ENCODE data around the gene VMAC.

The VMAC gene

DNA sequence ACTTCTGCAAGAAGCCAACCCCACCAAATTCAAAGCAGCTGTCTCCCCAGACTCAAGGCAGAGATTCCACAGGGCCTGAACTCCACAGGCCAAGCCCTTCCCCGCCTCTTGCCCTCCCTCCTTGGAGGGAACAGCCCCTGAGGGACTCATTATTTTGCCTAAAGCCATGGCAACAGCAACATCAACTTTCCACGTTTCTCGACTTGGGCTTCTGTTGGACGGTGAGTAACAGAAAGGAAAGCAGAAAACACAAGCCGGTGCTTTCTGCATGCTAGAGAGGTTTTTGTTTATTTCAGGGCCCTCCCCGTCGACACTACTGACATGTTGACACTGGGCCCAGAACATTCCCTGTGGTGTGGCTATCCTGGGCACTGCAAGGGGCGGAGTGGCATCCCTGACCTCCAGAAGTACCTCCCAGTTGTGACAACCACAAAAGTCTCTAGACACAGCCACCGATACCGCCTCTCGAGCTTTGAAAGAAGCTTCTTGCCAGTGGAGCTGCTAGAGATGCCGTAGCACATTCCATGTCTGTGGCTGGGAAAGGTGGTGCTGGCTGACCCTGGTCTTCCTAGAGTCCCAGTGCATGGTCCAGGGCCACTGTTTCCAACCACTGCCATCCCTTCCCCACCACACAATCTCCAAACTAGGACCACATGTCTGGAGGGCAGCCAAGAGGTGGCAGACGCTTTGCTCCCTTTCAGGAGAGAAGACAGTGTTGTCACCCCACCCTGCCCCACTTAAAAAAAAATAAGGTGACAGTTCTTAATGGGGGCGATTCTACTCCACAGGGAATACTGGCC, 22.2 kb downstream of the VMAC start:
- no peak overlapping the region for H3K27ac ChIP-seq (ENCODE audit: low read depth, low read length)
- no peaks in the 10 kb centered on the region for H3K9me2 ChIP-seq (replicated peaks; ENCODE audit: control insufficient read depth, low read length)
- H3K79me2 ChIP-seq (ENCODE audit: control insufficient read depth, low read length): no peaks in the 10 kb centered on the region
- H4K20me1 ChIP-seq (ENCODE audit: control insufficient read depth, insufficient read depth, low read depth, low read length): no peaks in the 10 kb centered on the region
- no peaks in the 10 kb centered on the region for H3K27me3 ChIP-seq (ENCODE audit: control insufficient read depth, low read length)
- H3K36me3 ChIP-seq (ENCODE audit: control insufficient read depth, low read length): peaks cover 84% of the 10 kb centered on the region
- no peak for TF ChIP-seq EZH2phosphoT487 (IDR thresholded peaks at IDR 0.05; ENCODE audit: borderline replicate concordance, low read length)
- TF ChIP-seq, protein P1, sequence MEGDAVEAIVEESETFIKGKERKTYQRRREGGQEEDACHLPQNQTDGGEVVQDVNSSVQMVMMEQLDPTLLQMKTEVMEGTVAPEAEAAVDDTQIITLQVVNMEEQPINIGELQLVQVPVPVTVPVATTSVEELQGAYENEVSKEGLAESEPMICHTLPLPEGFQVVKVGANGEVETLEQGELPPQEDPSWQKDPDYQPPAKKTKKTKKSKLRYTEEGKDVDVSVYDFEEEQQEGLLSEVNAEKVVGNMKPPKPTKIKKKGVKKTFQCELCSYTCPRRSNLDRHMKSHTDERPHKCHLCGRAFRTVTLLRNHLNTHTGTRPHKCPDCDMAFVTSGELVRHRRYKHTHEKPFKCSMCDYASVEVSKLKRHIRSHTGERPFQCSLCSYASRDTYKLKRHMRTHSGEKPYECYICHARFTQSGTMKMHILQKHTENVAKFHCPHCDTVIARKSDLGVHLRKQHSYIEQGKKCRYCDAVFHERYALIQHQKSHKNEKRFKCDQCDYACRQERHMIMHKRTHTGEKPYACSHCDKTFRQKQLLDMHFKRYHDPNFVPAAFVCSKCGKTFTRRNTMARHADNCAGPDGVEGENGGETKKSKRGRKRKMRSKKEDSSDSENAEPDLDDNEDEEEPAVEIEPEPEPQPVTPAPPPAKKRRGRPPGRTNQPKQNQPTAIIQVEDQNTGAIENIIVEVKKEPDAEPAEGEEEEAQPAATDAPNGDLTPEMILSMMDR (IDR thresholded peaks at IDR 0.05; ENCODE audit: low read depth, low read length, poor library complexity, severe bottlenecking): no peak
- no peak overlapping the region for H3K4me3 ChIP-seq (ENCODE audit: low read length)
- H3K9me3 ChIP-seq (ENCODE audit: control insufficient read depth, insufficient read depth, low read length): no peaks in the 10 kb centered on the region
- no peaks in the 10 kb centered on the region for H3F3A ChIP-seq (ENCODE audit: control insufficient read depth, insufficient read depth)
- H3K4me1 ChIP-seq (ENCODE audit: control insufficient read depth, low read length): no peaks in the 10 kb centered on the region
- no peak overlapping the region for H3K4me2 ChIP-seq (ENCODE audit: low read length)

DNA sequence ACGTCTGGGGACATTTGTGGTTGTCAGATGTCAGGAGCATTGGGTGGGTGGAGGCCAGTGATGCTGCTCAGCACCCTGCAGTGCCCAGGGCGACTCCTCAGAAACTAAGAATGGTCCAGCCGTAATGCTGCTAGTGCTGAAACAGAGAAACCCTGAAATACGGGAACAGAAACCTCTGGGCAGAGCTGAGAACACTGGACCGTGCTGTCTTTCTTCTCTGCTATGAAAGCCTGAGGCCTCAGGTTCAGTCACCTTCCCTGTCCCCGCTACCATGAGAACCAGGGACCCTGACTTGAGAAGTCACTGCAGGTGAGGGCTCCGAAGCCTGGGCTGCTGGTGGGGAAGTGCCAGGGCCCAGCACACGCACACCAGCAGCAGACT, 22.8 kb downstream of the VMAC start:
- Histone ChIP-seq H3K9me2 (replicated peaks; ENCODE audit: control insufficient read depth, low read length) (no peaks in the 10 kb centered on the region), H3K4me1 (ENCODE audit: control insufficient read depth, low read length) (no peaks in the 10 kb centered on the region), H3K79me2 (ENCODE audit: control insufficient read depth, low read length) (no peaks in the 10 kb centered on the region), H3K36me3 (ENCODE audit: control insufficient read depth, low read length) (peaks cover 88% of the 10 kb centered on the region), H3K4me3 (ENCODE audit: low read length) (no peak overlapping the region), H4K20me1 (ENCODE audit: control insufficient read depth, insufficient read depth, low read depth, low read length) (no peaks in the 10 kb centered on the region), H3K9me3 (ENCODE audit: control insufficient read depth, insufficient read depth, low read length) (no peaks in the 10 kb centered on the region), H3K27me3 (ENCODE audit: control insufficient read depth, low read length) (no peaks in the 10 kb centered on the region), H3K27ac (ENCODE audit: low read depth, low read length) (no peak overlapping the region), H3F3A (ENCODE audit: control insufficient read depth, insufficient read depth) (no peaks in the 10 kb centered on the region), H3K4me2 (ENCODE audit: low read length) (no peak overlapping the region)
- no peak for TF ChIP-seq EZH2phosphoT487 (IDR thresholded peaks at IDR 0.05; ENCODE audit: borderline replicate concordance, low read length)
- TF ChIP-seq, protein P1 (IDR thresholded peaks at IDR 0.05; ENCODE audit: low read depth, low read length, poor library complexity, severe bottlenecking): no peak

DNA sequence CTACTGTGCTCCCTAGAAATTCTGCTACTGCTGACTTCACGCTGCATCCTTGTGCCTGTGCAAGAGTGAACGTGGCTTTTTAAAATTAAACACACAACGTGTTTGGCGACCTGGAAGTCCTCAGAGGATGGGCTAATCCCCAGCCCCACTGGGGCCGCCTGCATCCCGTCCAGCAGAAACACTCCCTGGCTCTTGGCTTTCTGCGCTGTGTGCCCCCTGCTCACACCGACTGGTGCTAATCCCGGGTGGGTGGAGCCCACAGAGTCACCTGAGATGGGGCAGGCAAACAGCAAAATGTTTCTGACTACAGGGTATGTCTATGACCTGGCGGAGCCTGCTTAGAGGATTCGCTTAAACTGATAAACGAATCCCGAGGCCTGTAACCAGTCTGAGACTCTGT, 24.5 kb downstream of the VMAC start:
- no peak overlapping the region for H3K4me3 ChIP-seq (ENCODE audit: low read length)
- TF ChIP-seq, protein P1 (IDR thresholded peaks at IDR 0.05; ENCODE audit: low read depth, low read length, poor library complexity, severe bottlenecking): no peak
- TF ChIP-seq EZH2phosphoT487 (IDR thresholded peaks at IDR 0.05; ENCODE audit: borderline replicate concordance, low read length): no peak
- no peaks in the 10 kb centered on the region for H3F3A ChIP-seq (ENCODE audit: control insufficient read depth, insufficient read depth)
- H3K27ac ChIP-seq (ENCODE audit: low read depth, low read length): no peak overlapping the region
- H3K27me3 ChIP-seq (ENCODE audit: control insufficient read depth, low read length): no peaks in the 10 kb centered on the region
- H3K79me2 ChIP-seq (ENCODE audit: control insufficient read depth, low read length): no peaks in the 10 kb centered on the region
- no peaks in the 10 kb centered on the region for H3K4me1 ChIP-seq (ENCODE audit: control insufficient read depth, low read length)
- no peaks in the 10 kb centered on the region for H3K9me2 ChIP-seq (replicated peaks; ENCODE audit: control insufficient read depth, low read length)
- H4K20me1 ChIP-seq (ENCODE audit: control insufficient read depth, insufficient read depth, low read depth, low read length): no peaks in the 10 kb centered on the region
- peaks cover 91% of the 10 kb centered on the region for H3K36me3 ChIP-seq (ENCODE audit: control insufficient read depth, low read length)
- H3K4me2 ChIP-seq (ENCODE audit: low read length): no peak overlapping the region
- H3K9me3 ChIP-seq (ENCODE audit: control insufficient read depth, insufficient read depth, low read length): no peaks in the 10 kb centered on the region

All from DOHH2 (cell line).